GM12878 (cell line): ENCODE data around the gene CATSPERZ. TPM values are rescaled to one million over a fixed set of nuclear protein-coding genes. Genes with fewer than 3 reads are reported as not detected.

Experiments used
- CBX5 ChIP-seq: sonication (generic); IDR thresholded peaks from 2 replicates; pipeline ENCODE4 v1.6.1; 2016; ENCODE audit warnings: low read depth, moderate library complexity, mild to moderate bottlenecking, inconsistent platforms
- CHD4 ChIP-seq: fragments of 200-600 bp; sonication (generic); IDR thresholded peaks from 2 replicates; pipeline ENCODE4 v1.6.1; 2016; ENCODE audit warnings: mild to moderate bottlenecking
- CREB1 ChIP-seq: IDR thresholded peaks from 2 replicates; pipeline ENCODE4 v1.6.1; 2012; ENCODE audit warnings: low read depth, mild to moderate bottlenecking, inconsistent platforms
- CUX1 ChIP-seq: IDR thresholded peaks from 2 replicates; pipeline ENCODE4 v1.6.1; 2012; ENCODE audit warnings: improper control_type of control experiment, low read depth, low read length; ENCODE audit not compliant: insufficient replicate concordance
- E4F1 ChIP-seq: fragments of 450-650 bp; IDR thresholded peaks from 2 replicates; pipeline ENCODE4 v1.6.1; 2018; ENCODE audit warnings: borderline replicate concordance, mild to moderate bottlenecking; ENCODE audit not compliant: partially characterized antibody
- GABPA ChIP-seq: IDR thresholded peaks from 2 replicates; pipeline ENCODE4 v1.6.1; 2014; ENCODE audit warnings: antibody characterized with exemption, low read depth, mild to moderate bottlenecking, inconsistent platforms
- HDAC2 ChIP-seq: fragments of 200-600 bp; sonication (generic); IDR thresholded peaks from 2 replicates; pipeline ENCODE4 v1.6.1; 2017
- JUND ChIP-seq: IDR thresholded peaks from 2 replicates; pipeline ENCODE4 v1.6.1; 2012; ENCODE audit warnings: low read depth, mild to moderate bottlenecking, low read length, improper control_type of control experiment, moderate library complexity
- MEF2B ChIP-seq: fragments of 450-650 bp; IDR thresholded peaks from 2 replicates; pipeline ENCODE4 v1.6.1; 2018; ENCODE audit warnings: mild to moderate bottlenecking, moderate library complexity; ENCODE audit not compliant: partially characterized antibody, poor library complexity, severe bottlenecking
- MLLT1 ChIP-seq: fragments of 450-650 bp; IDR thresholded peaks from 2 replicates; pipeline ENCODE4 v1.6.1; 2016; ENCODE audit warnings: mild to moderate bottlenecking
- MYB ChIP-seq: fragments of 150-350 bp; IDR thresholded peaks from 2 replicates; pipeline ENCODE4 v1.6.1; 2014; ENCODE audit warnings: mild to moderate bottlenecking, low read depth, low read length, borderline replicate concordance
- POLR2AphosphoS5 ChIP-seq: IDR thresholded peaks from 2 replicates; pipeline ENCODE4 v1.6.1; 2011; ENCODE audit warnings: mild to moderate bottlenecking, low read length, inconsistent platforms
- REST ChIP-seq: IDR thresholded peaks from 2 replicates; pipeline ENCODE4 v1.6.1; 2012; ENCODE audit warnings: mild to moderate bottlenecking, low read depth, low read length
- SMAD1 ChIP-seq: fragments of 450-650 bp; IDR thresholded peaks from 2 replicates; pipeline ENCODE4 v1.6.1; 2018; ENCODE audit warnings: mild to moderate bottlenecking, low read depth; ENCODE audit not compliant: partially characterized antibody
- WRNIP1 ChIP-seq: IDR thresholded peaks from 2 replicates; pipeline ENCODE4 v1.6.1; 2011; ENCODE audit warnings: low read depth, low read length, improper control_type of control experiment, borderline replicate concordance
- ZNF274 ChIP-seq: IDR thresholded peaks from one replicate; pipeline ENCODE4 v1.8.0; 2011; ENCODE audit not compliant: insufficient read length, insufficient read depth
- polyA plus RNA-seq, 11 experiments: library from polyadenylated mRNA; depleted of rRNA in 4 of 11; unstranded in 6 of 11; stranded (reverse) in 5 of 11; fragments of >200 nt; fragmentation: Nextera tagmentation in 4 of 11; fragmentation: Illumina TruSeq in 1 of 11; extraction: Ambion mirVana in 4 of 11; extraction: Trizol in 1 of 11; gene quantifications; 1 replicate in 1 of 11; 2 replicates in 10 of 11; pipeline versions ENCODE4 v1.2.1 to v1.2.3, GENCODE V29; 2011 to 2016; ENCODE audit warnings: inconsistent platforms in 2 of 11, missing spikeins in 2 of 11, low read depth in 1 of 11
- total RNA-seq, 4 experiments: library from RNA; depleted of rRNA in 3 of 4; stranded (reverse); fragments of >200 nt in 3 of 4; fragmentation: Illumina TruSeq in 1 of 4; extraction: Trizol in 1 of 4; gene quantifications; 2 replicates each; pipeline versions ENCODE4 v1.2.1 to v1.2.3, GENCODE V29; 2013 to 2021

CATSPERZ gene
- total and polyA plus RNA-seq, 10 of the 15 experiments (the other 5 are each of a cell fraction or from before 2014, with no cell fraction given) = 0.12 to 0.31 TPM; not detected in 8

- TF ChIP-seq E4F1 = no peak
- no peak for TF ChIP-seq POLR2AphosphoS5
- TF ChIP-seq REST = no peak
- TF ChIP-seq CUX1 = no peak
- TF ChIP-seq ZNF274 = no peak
- TF ChIP-seq JUND = peak; percentile 49; the same call in 1 of the 2 replicates
- TF ChIP-seq HDAC2 = no peak
- TF ChIP-seq SMAD1 = no peak
- TF ChIP-seq MYB = no peak
- TF ChIP-seq CBX5 = no peak
- peak; percentile 92 for TF ChIP-seq MEF2B
- peak; percentile 64 for TF ChIP-seq CREB1
- TF ChIP-seq WRNIP1 = no peak
- TF ChIP-seq CHD4 = no peak
- TF ChIP-seq GABPA = no peak
- peak; percentile 61 for TF ChIP-seq MLLT1
Measured at GRCh38 chr11:64334764-64335735, 34.9 kb downstream of the CATSPERZ start (continued).
